NAMALWA (cell line): ENCODE results near the gene APOO.

Experiments
- DNase-seq: peaks from one replicate; pipeline ENCODE4 v3.0.0-alpha.2; 2015; ENCODE audit warnings: low spot score

Gene APOO

GRCh38 chrX:23784470-23785331 lies 123.0 kb downstream of the APOO start:
- DNase-seq: peak; percentile 55

GRCh38 chrX:23783589-23784469 lies 123.9 kb downstream of the APOO start:
- peak; percentile 39 for DNase-seq
